Testis (tissue), 2 donors: ENCODE results near the gene NANOG.
"Not testable (repeated sequence)": the region's sequence is repeated elsewhere in the genome, so short reads cannot be mapped to it uniquely, and the experiment has no call there.

Experiments
- POLR2A ChIP-seq: fragments of 450-650 bp; IDR thresholded peaks from one replicate; pipeline ENCODE4 v1.6.1; 2017; ENCODE audit warnings: antibody characterized with exemption, mild to moderate bottlenecking, moderate library complexity
- TF ChIP-seq, protein P1 (sequence below), 3 experiments: fragments of 450-650 bp in 2 of 3; fragments of 200-600 bp in 1 of 3; sonication (generic) in 1 of 3; IDR thresholded peaks; one replicate each; pipeline ENCODE4 v1.5.1; 2016 to 2019; ENCODE audit warnings: antibody characterized with exemption in 3 of 3, mild to moderate bottlenecking in 2 of 3, moderate library complexity in 1 of 3

DNA sequence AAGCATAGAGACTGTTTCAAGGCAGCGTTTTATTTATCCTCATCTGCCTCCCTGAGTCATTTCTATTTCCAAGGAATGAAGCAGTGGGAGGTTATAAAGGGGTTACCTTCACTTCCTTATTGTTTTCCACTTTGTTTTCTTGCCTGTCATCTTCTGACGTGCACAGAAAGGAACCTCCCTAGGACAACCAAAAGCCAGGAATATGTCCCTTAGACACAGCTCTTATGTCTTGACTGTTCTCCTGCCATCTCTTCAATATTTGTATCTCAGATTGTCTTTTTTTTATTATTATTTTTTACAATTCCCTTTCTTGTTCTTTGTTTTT lies 58.9 kb downstream of the NANOG start:
- TF ChIP-seq, protein P1, sequence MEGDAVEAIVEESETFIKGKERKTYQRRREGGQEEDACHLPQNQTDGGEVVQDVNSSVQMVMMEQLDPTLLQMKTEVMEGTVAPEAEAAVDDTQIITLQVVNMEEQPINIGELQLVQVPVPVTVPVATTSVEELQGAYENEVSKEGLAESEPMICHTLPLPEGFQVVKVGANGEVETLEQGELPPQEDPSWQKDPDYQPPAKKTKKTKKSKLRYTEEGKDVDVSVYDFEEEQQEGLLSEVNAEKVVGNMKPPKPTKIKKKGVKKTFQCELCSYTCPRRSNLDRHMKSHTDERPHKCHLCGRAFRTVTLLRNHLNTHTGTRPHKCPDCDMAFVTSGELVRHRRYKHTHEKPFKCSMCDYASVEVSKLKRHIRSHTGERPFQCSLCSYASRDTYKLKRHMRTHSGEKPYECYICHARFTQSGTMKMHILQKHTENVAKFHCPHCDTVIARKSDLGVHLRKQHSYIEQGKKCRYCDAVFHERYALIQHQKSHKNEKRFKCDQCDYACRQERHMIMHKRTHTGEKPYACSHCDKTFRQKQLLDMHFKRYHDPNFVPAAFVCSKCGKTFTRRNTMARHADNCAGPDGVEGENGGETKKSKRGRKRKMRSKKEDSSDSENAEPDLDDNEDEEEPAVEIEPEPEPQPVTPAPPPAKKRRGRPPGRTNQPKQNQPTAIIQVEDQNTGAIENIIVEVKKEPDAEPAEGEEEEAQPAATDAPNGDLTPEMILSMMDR (IDR thresholded peaks at IDR 0.05), result not testable (repeated sequence)
- TF ChIP-seq POLR2A, result not testable (repeated sequence)
